CD4-positive, alpha-beta T cell treated with Interleukin-12 subunit alpha and Interleukin-12 subunit beta, for 1 hour (primary cell): ENCODE measurements around the gene SETBP1.
A peak's percentile ranks its signal among the peaks of the same experiment; 100 is the strongest.

Source experiments
- DNase-seq: peaks from one replicate; pipeline ENCODE4 v3.0.0-alpha.2; 2020

The SETBP1 gene

GRCh38 chr18:45049578-45050319 lies 369.1 kb downstream of the SETBP1 start:
- DNase-seq, result no peak

GRCh38 chr18:45050712-45051601 lies 370.3 kb downstream of the SETBP1 start:
- DNase-seq, result no peak

DNA sequence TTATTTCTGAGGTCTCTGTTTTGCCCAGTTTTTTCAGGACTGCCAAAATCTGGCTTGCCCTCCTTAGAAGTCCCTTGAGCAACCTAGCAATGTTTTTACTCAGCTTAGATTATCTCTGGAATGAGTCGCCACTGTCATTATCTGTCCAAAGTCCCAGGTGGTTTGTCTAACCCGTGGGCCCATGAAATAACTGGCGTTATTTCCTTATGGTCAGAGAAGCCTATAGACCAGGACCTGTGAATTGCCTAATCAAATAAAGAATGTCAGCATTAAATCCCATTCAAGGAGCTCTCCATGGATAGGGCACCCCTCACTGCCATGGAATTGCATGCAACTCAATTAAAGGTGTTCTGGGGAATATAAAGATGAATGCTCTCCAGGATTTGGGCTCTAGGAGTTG lies 373.9 kb downstream of the SETBP1 start:
- DNase-seq, result no peak

DNA sequence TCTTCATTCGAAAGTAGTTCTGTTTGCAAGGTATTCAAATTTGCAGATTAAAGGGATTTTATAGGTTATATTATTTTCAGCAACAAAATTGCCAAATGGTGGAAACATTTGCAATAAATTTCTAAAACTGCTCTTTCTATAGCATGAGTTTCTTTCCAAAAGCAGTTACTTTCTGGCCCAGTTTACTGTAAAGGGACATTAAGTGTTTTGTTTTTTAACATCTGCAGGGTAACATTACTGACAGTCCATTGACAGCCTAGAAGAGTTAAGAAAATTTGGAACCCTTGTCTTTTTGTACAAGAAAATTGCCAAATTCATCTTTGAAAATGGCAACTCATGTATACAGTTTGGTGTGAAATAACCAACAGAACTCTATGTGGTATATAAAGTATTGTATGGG lies 375.1 kb downstream of the SETBP1 start:
- no peak for DNase-seq

- no peak for DNase-seq
Observed at GRCh38 chr18:45056926-45057325, 376.2 kb downstream of the SETBP1 start.

DNA sequence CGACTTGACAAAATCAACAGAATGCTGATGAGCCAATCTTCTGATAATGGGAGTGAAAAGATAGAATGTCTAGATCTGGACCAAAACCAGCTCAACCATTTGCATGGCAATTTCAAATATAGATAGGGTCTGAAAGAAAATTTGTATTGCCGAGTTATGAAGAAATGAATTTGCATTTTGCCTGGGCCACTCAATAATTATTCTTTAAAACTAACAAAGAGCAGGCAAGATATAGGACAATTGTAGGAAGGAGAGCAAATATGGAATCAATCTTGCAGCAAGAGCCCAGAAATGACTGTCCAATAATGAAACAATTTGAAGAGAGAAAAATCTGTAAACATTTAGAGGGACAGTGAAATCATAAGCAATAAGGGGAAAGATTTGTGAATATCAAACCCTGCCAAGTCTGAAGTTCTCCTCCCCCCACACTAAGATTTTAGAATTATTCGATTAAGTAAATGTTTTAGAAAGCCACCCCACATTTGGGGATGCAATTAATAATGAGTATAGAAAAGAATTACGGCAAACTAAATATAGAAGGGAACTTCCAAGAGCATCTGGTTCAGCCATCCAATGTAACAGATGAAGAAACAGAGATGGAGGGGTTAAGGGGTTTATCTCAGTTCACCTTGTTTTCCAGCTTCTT lies 377.4 kb downstream of the SETBP1 start:
- DNase-seq, result no peak

GRCh38 chr18:45059695-45060094 lies 379.0 kb downstream of the SETBP1 start:
- DNase-seq, result no peak

DNA sequence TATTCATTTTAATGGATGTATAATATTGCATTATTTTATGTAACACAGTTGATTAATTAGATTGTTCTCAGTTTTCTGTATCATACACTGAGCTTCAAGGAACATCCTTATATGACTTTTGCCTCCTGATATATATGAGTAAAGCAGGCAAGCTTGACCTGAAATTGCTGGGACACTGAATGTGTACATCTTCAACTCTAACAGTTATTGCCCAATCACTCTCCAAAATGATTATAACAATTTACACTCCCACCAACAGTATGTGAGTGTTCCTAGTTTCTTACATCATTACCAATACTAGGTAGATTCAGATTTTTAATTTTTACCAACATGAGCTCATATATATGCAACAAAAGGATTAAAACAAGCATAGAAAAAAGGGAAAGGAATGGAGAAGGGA lies 379.4 kb downstream of the SETBP1 start:
- DNase-seq, result no peak

GRCh38 chr18:45061359-45061758 lies 380.7 kb downstream of the SETBP1 start:
- no peak for DNase-seq

DNA sequence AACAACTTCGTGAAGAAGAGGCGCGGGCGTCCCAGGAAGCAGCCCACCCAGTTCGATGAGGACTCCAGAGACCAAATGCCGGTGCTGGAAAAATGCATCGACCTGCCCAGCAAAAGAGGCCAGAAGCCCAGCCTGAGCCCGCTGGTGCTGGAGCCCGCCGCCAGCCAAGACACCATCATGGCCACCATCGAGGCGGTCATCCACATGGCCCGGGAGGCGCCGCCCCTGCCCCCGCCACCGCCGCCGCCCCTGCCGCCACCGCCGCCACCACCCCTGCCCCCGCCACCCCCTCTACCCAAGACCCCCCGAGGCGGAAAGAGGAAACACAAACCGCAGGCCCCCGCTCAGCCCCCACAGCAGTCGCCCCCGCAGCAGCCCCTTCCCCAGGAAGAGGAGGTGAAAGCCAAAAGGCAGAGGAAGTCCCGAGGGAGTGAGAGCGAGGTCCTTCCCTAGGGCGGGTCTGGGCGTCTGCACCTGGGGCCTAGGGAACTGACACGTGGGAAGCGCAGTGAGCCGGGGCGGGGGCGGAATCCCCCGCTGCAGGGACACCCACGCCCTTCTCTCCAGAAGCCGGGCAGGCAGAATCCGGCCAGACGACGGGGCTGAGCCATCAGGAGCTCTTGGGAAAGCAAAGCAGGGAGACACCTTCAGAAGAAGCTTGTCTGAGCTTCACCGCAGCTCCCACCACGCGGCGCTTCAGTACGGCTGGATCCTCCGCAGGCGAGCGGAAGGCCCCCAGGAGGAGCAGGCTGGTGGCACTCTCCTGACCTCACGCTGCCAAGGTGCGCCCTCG lies 382.8 kb downstream of the SETBP1 start:
- no peak for DNase-seq

- DNase-seq, result no peak
Observed at GRCh38 chr18:45066210-45066609, 385.5 kb downstream of the SETBP1 start.

- DNase-seq, result peak; percentile 3
Observed at GRCh38 chr18:45066886-45067285, 386.2 kb downstream of the SETBP1 start.

GRCh38 chr18:45068400-45069094 lies 387.9 kb downstream of the SETBP1 start:
- DNase-seq, result no peak

DNA sequence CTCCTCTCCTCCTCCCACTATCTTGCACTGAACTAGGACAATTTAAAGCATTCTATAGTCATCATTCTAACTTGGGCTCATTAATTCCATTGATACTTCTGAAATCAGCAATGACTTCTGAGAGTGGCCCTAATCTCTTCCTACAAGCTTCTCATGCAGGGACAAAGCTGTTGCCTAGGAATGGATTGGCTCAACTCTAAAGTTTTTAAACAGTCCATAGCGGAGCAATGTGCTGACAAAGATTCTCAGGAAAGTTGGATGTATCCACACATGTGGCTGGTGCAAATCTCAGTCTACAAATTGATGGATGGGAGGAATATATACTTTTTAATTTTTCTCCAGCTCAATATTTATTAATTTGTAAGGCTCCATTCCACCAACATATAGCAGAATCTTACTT lies 388.9 kb downstream of the SETBP1 start:
- no peak for DNase-seq

GRCh38 chr18:45071956-45072355 lies 391.3 kb downstream of the SETBP1 start:
- DNase-seq, result no peak

DNA sequence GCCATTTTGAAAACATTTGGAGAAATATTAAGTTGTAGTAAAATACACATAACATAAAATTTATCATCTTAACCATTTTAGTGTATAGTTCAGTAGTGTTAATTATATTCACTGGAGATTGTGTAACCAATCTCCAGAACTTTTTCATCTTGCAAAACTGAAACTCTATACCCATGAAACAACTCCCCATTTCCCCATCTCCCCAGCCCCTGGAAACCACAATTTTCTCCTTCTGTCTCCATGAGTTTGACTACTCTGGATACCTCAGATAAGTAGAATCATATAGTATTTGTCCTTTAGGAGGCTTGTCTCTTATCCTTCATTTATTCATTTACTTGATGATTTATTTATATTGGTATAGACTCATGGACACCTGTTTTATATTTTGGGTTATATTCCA lies 392.9 kb downstream of the SETBP1 start:
- no peak for DNase-seq

DNA sequence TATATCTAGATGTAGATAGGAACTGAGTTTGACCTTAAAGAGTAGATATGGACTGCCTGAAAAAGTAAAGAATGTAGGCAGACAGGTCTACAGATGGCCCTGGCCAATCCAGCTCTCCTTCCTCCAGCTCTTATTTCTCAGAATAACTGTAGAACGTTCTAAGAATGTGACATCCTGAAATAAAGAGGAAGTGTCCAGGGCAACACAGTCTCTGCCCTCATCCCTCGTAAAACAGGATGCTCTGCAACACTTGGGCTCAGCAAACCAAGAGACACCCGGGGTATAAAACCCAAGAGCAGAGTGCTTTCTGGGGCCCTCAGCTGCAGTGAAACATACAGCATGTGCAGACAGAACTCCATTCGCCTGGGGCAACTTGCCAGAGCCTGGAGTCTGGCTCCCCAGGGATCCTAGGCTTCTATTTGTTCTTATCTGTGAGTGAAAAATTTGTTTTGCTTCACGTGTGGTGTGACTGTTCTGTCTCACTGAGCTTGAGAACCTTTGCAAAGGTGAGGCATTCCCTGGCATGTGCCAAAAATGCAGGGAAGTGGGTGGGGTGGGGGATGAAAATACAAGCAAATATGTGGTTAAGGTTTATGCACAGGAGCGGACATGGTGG lies 401.0 kb downstream of the SETBP1 start:
- DNase-seq, result no peak

DNA sequence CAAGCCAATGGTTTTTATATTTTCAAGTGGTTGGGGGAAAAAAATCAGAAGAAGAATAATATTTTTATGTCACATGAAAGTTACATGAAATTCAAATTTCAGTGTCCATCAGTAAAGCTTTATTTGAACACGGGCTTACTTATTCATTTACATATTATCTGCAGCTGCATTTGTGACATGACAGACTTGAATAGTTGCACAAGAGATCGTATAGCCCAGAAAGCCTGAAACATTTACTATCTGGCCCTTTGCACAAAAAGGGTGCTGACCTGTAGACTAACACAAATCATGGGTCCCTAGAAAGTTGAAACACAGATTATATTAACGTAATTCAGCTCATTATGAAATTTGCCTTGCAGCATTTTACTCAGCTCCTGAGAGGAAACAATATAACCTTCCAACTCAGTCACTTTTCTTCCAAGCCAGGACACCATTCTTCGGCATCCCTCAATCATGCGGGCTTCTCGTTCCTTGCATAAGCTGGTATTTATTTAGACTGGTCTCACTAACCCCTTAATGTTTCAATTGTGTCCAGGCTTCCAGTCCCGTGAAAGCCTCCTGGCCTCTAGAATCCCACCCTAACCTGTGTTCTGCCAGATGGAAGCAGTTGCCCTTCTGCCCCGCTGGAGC lies 402.7 kb downstream of the SETBP1 start:
- DNase-seq, result no peak

DNA sequence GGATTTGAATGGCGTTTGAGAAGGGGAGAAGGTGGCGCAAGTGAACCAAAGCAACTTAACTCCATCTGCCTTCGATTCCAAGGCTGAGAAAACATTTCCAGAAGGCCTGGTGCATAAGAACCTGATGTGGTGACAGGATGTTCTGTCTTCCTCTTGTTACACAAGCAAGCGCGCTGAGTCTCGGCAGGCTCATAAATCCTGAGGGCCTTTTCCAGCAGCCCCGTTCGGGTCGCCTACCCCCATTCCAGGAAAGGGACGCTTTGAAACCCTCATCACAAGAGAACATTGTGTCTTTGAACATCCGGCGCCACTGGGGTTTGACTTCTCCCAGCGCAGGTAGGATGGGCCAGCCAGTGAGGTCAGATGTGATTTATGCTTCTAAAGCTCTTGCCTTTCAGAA lies 403.5 kb downstream of the SETBP1 start:
- no peak for DNase-seq

DNA sequence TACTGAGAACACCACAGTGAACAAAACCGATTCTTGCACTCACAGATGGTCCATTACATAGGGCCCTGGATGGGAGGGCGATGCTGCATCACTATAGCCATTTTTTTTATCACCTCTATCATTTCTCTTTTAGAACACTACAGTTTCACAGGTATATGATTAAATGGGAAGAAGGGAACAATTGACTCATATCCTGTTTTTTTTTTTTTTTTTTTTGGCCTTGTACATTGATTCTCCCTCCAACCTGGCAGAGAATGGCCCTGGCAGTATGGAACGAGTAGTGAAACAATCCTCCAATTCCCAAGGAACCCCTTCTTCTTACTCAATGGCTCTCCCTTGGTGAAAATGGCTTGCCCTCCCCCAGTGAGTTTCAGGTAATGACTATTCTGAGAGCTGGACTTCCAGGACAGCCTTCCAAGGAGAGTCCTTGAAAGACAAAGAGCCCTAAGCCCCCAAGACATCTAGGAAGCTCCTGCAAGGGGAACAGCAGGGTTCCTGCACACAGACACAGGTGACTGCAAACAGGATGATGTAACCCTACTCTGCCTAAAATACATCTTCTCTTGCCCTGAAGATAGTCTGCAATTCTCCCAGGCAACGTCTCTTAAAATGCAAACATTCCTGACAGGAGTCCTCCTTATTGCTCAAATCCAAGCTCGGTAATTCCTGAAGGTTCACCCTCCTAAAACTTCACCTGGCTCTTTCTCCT lies 405.4 kb downstream of the SETBP1 start:
- no peak for DNase-seq

DNA sequence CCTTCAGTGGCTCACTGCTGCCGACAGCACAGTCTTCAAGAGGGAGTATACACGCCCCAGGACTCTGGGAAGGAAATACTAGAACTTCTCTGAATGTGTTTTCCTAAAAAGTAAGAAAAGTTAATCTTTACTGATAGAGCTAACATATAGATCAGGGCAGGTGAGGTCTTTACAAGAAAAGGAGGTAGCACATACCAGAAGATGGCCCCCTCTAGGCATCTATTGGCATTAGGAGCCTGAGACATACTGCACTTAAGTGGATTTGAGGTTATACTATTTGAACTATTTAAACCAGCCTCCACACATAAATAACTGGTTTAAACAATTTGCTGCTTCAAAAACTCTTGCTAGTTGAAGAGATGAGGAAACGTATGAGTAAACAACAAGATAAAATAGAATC lies 406.1 kb downstream of the SETBP1 start:
- DNase-seq, result no peak
